Endothelial cell of umbilical vein (primary cell): ENCODE measurements around the gene REPS1. TPM values are rescaled to one million over a fixed set of nuclear protein-coding genes. Genes with fewer than 3 reads are reported as not detected.

Experiments used
- BruUV-seq: library from RNA; stranded (reverse); fragments of 400-500 nt; replicated peaks from 2 replicates; lab custom pipeline; 2021; lab: Mats Ljungman, UMichigan
- CTCF ChIA-PET: fragments of 300-600, 350-600 bp; sonication (Branson Sonifier 250); formaldehyde crosslinking; loops from one replicate; lab custom pipeline; 2021; ENCODE audit warnings: antibody characterized with exemption, inconsistent platforms; lab: Charles Lee
- POLR2A ChIA-PET: fragments of 300-600, 350-600 bp; sonication (Branson Sonifier 250); formaldehyde crosslinking; loops from one replicate; lab custom pipeline; 2021; ENCODE audit warnings: antibody characterized with exemption, inconsistent platforms; lab: Charles Lee
- DNase-seq: peaks from one replicate; pipeline ENCODE4 v3.0.0-alpha.2; 2011; ENCODE audit warnings: low read depth, low spot score
- FAIRE-seq: peaks from 2 replicates; lab custom pipeline; 2011; peaks lifted over from hg19 to GRCh38; lab: Jason Lieb, UNC
- H2AFZ ChIP-seq: 2 replicates; pipeline ENCODE4 v1.6.0; 2012; ENCODE audit warnings: low read depth, low read length, control low read depth, inconsistent platforms
- H3K27ac ChIP-seq: 2 replicates; pipeline ENCODE4 v1.5.1; 2011; ENCODE audit warnings: low read depth, mild to moderate bottlenecking, control low read depth, low read length, moderate library complexity; ENCODE audit not compliant: insufficient read depth
- H3K27me3 ChIP-seq, 2 experiments: 2 replicates each; pipeline versions ENCODE4 v1.6.0 to v1.6.1; 2011; ENCODE audit warnings: low read length in 2 of 2, mixed read lengths in 1 of 2; ENCODE audit not compliant: control insufficient read depth in 2 of 2, insufficient read depth in 2 of 2
- H3K36me3 ChIP-seq, 2 experiments: 2 replicates in 1 of 2; 3 replicates in 1 of 2; pipeline ENCODE4 v1.5.1; 2011; ENCODE audit warnings: low read length in 2 of 2, mild to moderate bottlenecking in 1 of 2, moderate library complexity in 1 of 2; ENCODE audit not compliant: control insufficient read depth in 2 of 2, insufficient read depth in 2 of 2; ENCODE audit errors: extremely low read depth in 1 of 2
- H3K4me1 ChIP-seq: 3 replicates; pipeline ENCODE4 v1.5.1; 2011; ENCODE audit warnings: mild to moderate bottlenecking, low read length; ENCODE audit not compliant: control insufficient read depth, insufficient read depth; ENCODE audit errors: extremely low read depth
- H3K4me2 ChIP-seq: 2 replicates; pipeline ENCODE4 v1.6.1; 2011; ENCODE audit warnings: low read length, control low read depth, mixed read lengths; ENCODE audit not compliant: insufficient read depth
- H3K4me3 ChIP-seq, 3 experiments: fragments of 200-600 bp in 1 of 3; sonication (generic), shearing (Covaris generic) in 1 of 3; replicated peaks in 1 of 3; 2 replicates each; pipeline ENCODE4 v1.5.1; 2011 to 2016; ENCODE audit warnings: control low read depth in 3 of 3, low read length in 3 of 3, mild to moderate bottlenecking in 2 of 3, inconsistent platforms in 1 of 3, low read depth in 1 of 3, moderate library complexity in 1 of 3; ENCODE audit not compliant: insufficient read depth in 1 of 3
- H3K79me2 ChIP-seq: 2 replicates; pipeline ENCODE4 v1.6.0; 2012; ENCODE audit warnings: low read length, inconsistent platforms; ENCODE audit not compliant: control insufficient read depth, insufficient read depth
- H3K9ac ChIP-seq: replicated peaks from 2 replicates; pipeline ENCODE3; 2011; ENCODE audit warnings: low read length, control low read depth; ENCODE audit not compliant: insufficient read depth; ENCODE audit errors: extremely low read depth
- H3K9me1 ChIP-seq: replicated peaks from 3 replicates; pipeline ENCODE4 v1.6.0; 2011; ENCODE audit warnings: mild to moderate bottlenecking, low read length; ENCODE audit not compliant: control insufficient read depth, insufficient read depth; ENCODE audit errors: extremely low read depth
- H3K9me3 ChIP-seq: replicated peaks from 2 replicates; pipeline ENCODE4 v1.5.1; 2012; ENCODE audit warnings: low read length, inconsistent platforms; ENCODE audit not compliant: control insufficient read depth, insufficient read depth
- H4K20me1 ChIP-seq: replicated peaks from 2 replicates; pipeline ENCODE3; 2011; ENCODE audit warnings: mild to moderate bottlenecking, low read length; ENCODE audit not compliant: control insufficient read depth, insufficient read depth; ENCODE audit errors: extremely low read depth
- EZH2 ChIP-seq: IDR thresholded peaks from 2 replicates; pipeline ENCODE4 v1.6.1; 2012; ENCODE audit warnings: borderline replicate concordance, low read depth, mild to moderate bottlenecking, moderate library complexity, low read length, inconsistent platforms; ENCODE audit not compliant: severe bottlenecking
- FOS ChIP-seq: IDR thresholded peaks from 2 replicates; pipeline ENCODE4 v1.6.1; 2011; ENCODE audit warnings: mild to moderate bottlenecking, low read length, moderate library complexity, borderline replicate concordance; ENCODE audit not compliant: insufficient read depth
- GATA2 ChIP-seq: IDR thresholded peaks from 2 replicates; pipeline ENCODE4 v1.7.0; 2011; ENCODE audit warnings: low read depth, mild to moderate bottlenecking, moderate library complexity, mixed read lengths, low read length; ENCODE audit not compliant: insufficient read length, insufficient read depth
- JUN ChIP-seq: IDR thresholded peaks from 2 replicates; pipeline ENCODE4 v1.6.1; 2011; ENCODE audit warnings: borderline replicate concordance, low read depth; ENCODE audit not compliant: insufficient read length, insufficient read depth
- POLR2A ChIP-seq: IDR thresholded peaks from 2 replicates; pipeline ENCODE4 v1.6.1; 2012; ENCODE audit warnings: low read depth, mild to moderate bottlenecking, control low read depth, low read length
- dilution Hi-C: fragments of 300-500 bp; cut with MboI; formaldehyde crosslinking; loops from one replicate; pipeline ENCODE4 v1.15.0; 2019; ENCODE audit warnings: low sequenced_read_pairs; ENCODE audit not compliant: extremely low pct_ligation_motif_present
- intact Hi-C: fragments of 100-400 bp; cut with micrococcal nuclease; formaldehyde crosslinking; loops from one replicate; pipeline ENCODE4 v1.10.0; 2022
- polyA plus RNA-seq, 4 experiments: library from polyadenylated mRNA; depleted of rRNA in 3 of 4; stranded (reverse) in 3 of 4; unstranded in 1 of 4; fragments of >200 nt; gene quantifications; 2 replicates each; pipeline versions ENCODE4 v1.2.1 to v1.2.3, GENCODE V29; 2011 to 2012; ENCODE audit warnings: missing spikeins in 1 of 4
- total RNA-seq: library from RNA; stranded (reverse); gene quantifications from 2 replicates; pipeline ENCODE4 v1.2.3, GENCODE V29; 2021
- TF ChIP-seq, protein P1 (sequence below), 2 donors: IDR thresholded peaks; 1 replicate in 1 of 2; 2 replicates in 1 of 2; pipeline ENCODE4 v1.5.1; 2011; ENCODE audit warnings: low read length in 2 of 2, mild to moderate bottlenecking in 2 of 2, moderate library complexity in 2 of 2, control low read depth in 1 of 2, inconsistent platforms in 1 of 2, low read depth in 1 of 2; ENCODE audit not compliant: insufficient read depth in 1 of 2; ENCODE audit errors: extremely low read depth in 1 of 2

Gene REPS1
- total and polyA plus RNA-seq, 2 donors (not counting 3 experiments of a cell fraction or from before 2014, with no cell fraction given), result 20.6 to 35.0 TPM

- H3K27ac ChIP-seq, result peak within 1 kb of the TSS; percentile 81
- H3K79me2 ChIP-seq, result peaks cover 50% of the 10 kb centered on the region
- H3K9me3 ChIP-seq, result no peaks in the 10 kb centered on the region
- ChIA-PET POLR2A (interaction anchor here (1.5 kb wide), 1 partner anchor 58 kb away, joined by 5 read pairs; no protein-coding TSS in a partner anchor), CTCF (interaction anchor here (0.5 to 1.4 kb wide), 4 partner anchors 9 to 356 kb away, joined by 3 read pairs; no protein-coding TSS in a partner anchor)
- BruUV-seq, result no TSS peak
- peak within 1 kb of the TSS; percentile 90 for H2AFZ ChIP-seq
- TF ChIP-seq EZH2 (no peak), JUN (no peak), POLR2A (peak; percentile 16), GATA2 (no peak), FOS (no peak)
- H3K36me3 ChIP-seq, result peaks cover 0 to 3% of the 10 kb centered on the region in 2 experiments
- peak within 1 kb of the TSS; percentile 87 for H3K9ac ChIP-seq
- peak within 1 kb of the TSS; percentile 93 for H3K4me2 ChIP-seq
- FAIRE-seq (peak; percentile 87), DNase-seq (peak; percentile 70)
- intact Hi-C loops, result loop anchor here (1.0 to 2.0 kb wide), 4 partner anchors 41 to 336 kb away; partner anchors contain the start of genes HECA and REPS1
- peak within 1 kb of the TSS; percentile 74 to 94 (median 77) for H3K4me3 ChIP-seq
- no peaks in the 10 kb centered on the region for H4K20me1 ChIP-seq
- no peaks in the 10 kb centered on the region for H3K27me3 ChIP-seq
- peaks cover 19% of the 10 kb centered on the region for H3K4me1 ChIP-seq
- dilution Hi-C loops, result no loop called here
- H3K9me1 ChIP-seq, result no peaks in the 10 kb centered on the region
These were observed 40.8 kb upstream of the REPS1 start, which contains the start of gene ABRACL for GRCh38 chr6:139028658-139029469. Gene ABRACL (plus strand): TSS chr6:139028745. CDS start chr6:139034161, 5,416 bp downstream.

- intact Hi-C loops (loop anchor here (1.0 to 2.0 kb wide), 4 partner anchors 40 to 337 kb away; partner anchors contain the start of genes HECA and REPS1), dilution Hi-C loops (no loop called here)
- peak overlapping the region; percentile 87 for H3K9ac ChIP-seq
- no peaks in the 10 kb centered on the region for H4K20me1 ChIP-seq
- H3K9me3 ChIP-seq, result no peaks in the 10 kb centered on the region
- H3K36me3 ChIP-seq, result no peaks in the 10 kb centered on the region
- H3K4me3 ChIP-seq, result peak overlapping the region; percentile 74 to 94 (median 77)
- peaks cover 45% of the 10 kb centered on the region for H3K79me2 ChIP-seq
- no peak for DNase-seq
- CTCF ChIA-PET, result no interaction called here
- H3K4me2 ChIP-seq, result peak overlapping the region; percentile 93
- FAIRE-seq, result no peak
- H3K4me1 ChIP-seq, result peaks cover 19% of the 10 kb centered on the region
- peak overlapping the region; percentile 90 for H2AFZ ChIP-seq
- TF ChIP-seq, protein P1, sequence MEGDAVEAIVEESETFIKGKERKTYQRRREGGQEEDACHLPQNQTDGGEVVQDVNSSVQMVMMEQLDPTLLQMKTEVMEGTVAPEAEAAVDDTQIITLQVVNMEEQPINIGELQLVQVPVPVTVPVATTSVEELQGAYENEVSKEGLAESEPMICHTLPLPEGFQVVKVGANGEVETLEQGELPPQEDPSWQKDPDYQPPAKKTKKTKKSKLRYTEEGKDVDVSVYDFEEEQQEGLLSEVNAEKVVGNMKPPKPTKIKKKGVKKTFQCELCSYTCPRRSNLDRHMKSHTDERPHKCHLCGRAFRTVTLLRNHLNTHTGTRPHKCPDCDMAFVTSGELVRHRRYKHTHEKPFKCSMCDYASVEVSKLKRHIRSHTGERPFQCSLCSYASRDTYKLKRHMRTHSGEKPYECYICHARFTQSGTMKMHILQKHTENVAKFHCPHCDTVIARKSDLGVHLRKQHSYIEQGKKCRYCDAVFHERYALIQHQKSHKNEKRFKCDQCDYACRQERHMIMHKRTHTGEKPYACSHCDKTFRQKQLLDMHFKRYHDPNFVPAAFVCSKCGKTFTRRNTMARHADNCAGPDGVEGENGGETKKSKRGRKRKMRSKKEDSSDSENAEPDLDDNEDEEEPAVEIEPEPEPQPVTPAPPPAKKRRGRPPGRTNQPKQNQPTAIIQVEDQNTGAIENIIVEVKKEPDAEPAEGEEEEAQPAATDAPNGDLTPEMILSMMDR (IDR thresholded peaks at IDR 0.05; ENCODE audit: extremely low read depth in 1 of 2, insufficient read depth in 1 of 2, low read depth in 1 of 2, low read length in 2 of 2), result no peak
- TF ChIP-seq POLR2A, result peak; percentile 1
- no peaks in the 10 kb centered on the region for H3K9me1 ChIP-seq
- BruUV-seq, result TSS peak; percentile 77
- peak overlapping the region; percentile 81 for H3K27ac ChIP-seq
- POLR2A ChIA-PET, result no interaction called here
- H3K27me3 ChIP-seq, result no peaks in the 10 kb centered on the region
These were observed 40.2 kb upstream of the REPS1 start for GRCh38 chr6:139028215-139028657.
